HEK293 (cell line): ENCODE measurements around the gene CDK2.

Experiments used
- CTCF ChIA-PET: fragments of 350-600 bp; formaldehyde crosslinking; extraction: SDS; loops from one replicate; lab custom pipeline; 2021; ENCODE audit warnings: antibody characterized with exemption; lab: Yijun Ruan, JAX
- POLR2A ChIA-PET: fragments of 300-600 bp; formaldehyde crosslinking; extraction: SDS; loops from one replicate; lab custom pipeline; 2020; ENCODE audit warnings: antibody characterized with exemption, inconsistent platforms; lab: Yijun Ruan, JAX
- H3K27ac ChIP-seq: fragments of 200-500 bp; sonication (Bioruptor generic); 2 replicates; pipeline ENCODE4 v1.5.1; 2014; ENCODE audit warnings: low read depth, low read length, control low read depth, inconsistent platforms; ENCODE audit errors: extremely low read depth
- H3K36me3 ChIP-seq, 2 experiments: fragments of 200-500 bp in 1 of 2; sonication (Bioruptor generic) in 1 of 2; 1 replicate in 1 of 2; 2 replicates in 1 of 2; pipeline ENCODE4 v1.5.1; 2014 to 2017; ENCODE audit warnings: inconsistent platforms in 2 of 2, low read length in 2 of 2; ENCODE audit not compliant: control insufficient read depth in 2 of 2, insufficient read depth in 1 of 2
- H3K4me1 ChIP-seq: fragments of 200-500 bp; sonication (Bioruptor generic); 2 replicates; pipeline ENCODE4 v1.5.1; 2014; ENCODE audit warnings: mild to moderate bottlenecking, low read length, inconsistent platforms; ENCODE audit not compliant: control insufficient read depth, insufficient read depth
- H3K4me3 ChIP-seq: 2 replicates; pipeline ENCODE4 v1.5.1; 2011; ENCODE audit warnings: low read depth, mild to moderate bottlenecking, control low read depth, low read length, moderate library complexity
- H3K9me3 ChIP-seq: fragments of 200-500 bp; sonication (Bioruptor generic); 2 replicates; pipeline ENCODE4 v1.5.1; 2014; ENCODE audit warnings: low read depth, low read length, inconsistent platforms; ENCODE audit not compliant: control insufficient read depth, insufficient read depth
- BCL11A ChIP-seq: fragments of 450-650 bp; formaldehyde crosslinking; IDR thresholded peaks from 2 replicates; pipeline ENCODE4 v1.5.1; 2016; ENCODE audit warnings: low read depth, missing biosample characterization, missing genetic modification characterization
- ELK4 ChIP-seq: IDR thresholded peaks from 2 replicates; pipeline ENCODE4 v1.6.1; 2011; ENCODE audit warnings: mild to moderate bottlenecking, low read depth, low read length, borderline replicate concordance
- GLI2 ChIP-seq: fragments of 450-650 bp; formaldehyde crosslinking; IDR thresholded peaks from 2 replicates; pipeline ENCODE4; 2017; ENCODE audit warnings: missing biosample characterization, missing genetic modification characterization, low read depth, borderline replicate concordance
- GLIS1 ChIP-seq: fragments of 450-650 bp; formaldehyde crosslinking; IDR thresholded peaks from 2 replicates; pipeline ENCODE4 v1.5.1; 2016; ENCODE audit warnings: missing biosample characterization, missing genetic modification characterization
- IKZF3 ChIP-seq: fragments of 450-650 bp; IDR thresholded peaks from 2 replicates; pipeline ENCODE4 v1.5.0; 2018; ENCODE audit warnings: missing biosample characterization, mild to moderate bottlenecking, missing genetic modification characterization, moderate library complexity
- RBAK ChIP-seq: fragments of 450-650 bp; formaldehyde crosslinking; IDR thresholded peaks from 2 replicates; pipeline ENCODE4 v1.5.1; 2016; ENCODE audit warnings: missing biosample characterization, missing genetic modification characterization
- ZBTB26 ChIP-seq: fragments of 450-650 bp; formaldehyde crosslinking; optimal IDR thresholded peaks from 2 replicates; pipeline ENCODE3; 2016; ENCODE audit warnings: missing biosample characterization, mild to moderate bottlenecking, missing genetic modification characterization
- ZFP69B ChIP-seq: fragments of 450-650 bp; formaldehyde crosslinking; IDR thresholded peaks from 2 replicates; pipeline ENCODE4 v1.5.1; 2016; ENCODE audit warnings: missing biosample characterization, missing genetic modification characterization
- ZNF138 ChIP-seq: fragments of 450-650 bp; formaldehyde crosslinking; IDR thresholded peaks from 2 replicates; pipeline ENCODE4 v1.5.1; 2016; ENCODE audit warnings: missing biosample characterization, missing genetic modification characterization, borderline replicate concordance
- ZNF19 ChIP-seq: fragments of 450-650 bp; formaldehyde crosslinking; IDR thresholded peaks from 2 replicates; pipeline ENCODE4; 2016; ENCODE audit warnings: missing biosample characterization, missing genetic modification characterization, low read depth
- ZNF433 ChIP-seq: fragments of 450-650 bp; formaldehyde crosslinking; IDR thresholded peaks from 2 replicates; pipeline ENCODE4 v1.5.1; 2016; ENCODE audit warnings: missing biosample characterization, missing genetic modification characterization, low read depth
- ZNF610 ChIP-seq: fragments of 450-650 bp; formaldehyde crosslinking; IDR thresholded peaks from 2 replicates; pipeline ENCODE4 v1.5.1; 2016; ENCODE audit warnings: missing biosample characterization, missing genetic modification characterization, borderline replicate concordance
- ZNF621 ChIP-seq: fragments of 450-650 bp; formaldehyde crosslinking; IDR thresholded peaks from 2 replicates; pipeline ENCODE4 v1.5.1; 2017; ENCODE audit warnings: missing biosample characterization, missing genetic modification characterization
- ZNF654 ChIP-seq: fragments of 450-650 bp; formaldehyde crosslinking; IDR thresholded peaks from 2 replicates; pipeline ENCODE4 v1.5.1; 2016; ENCODE audit warnings: low read depth, missing biosample characterization, missing genetic modification characterization
- TF ChIP-seq, protein P1 (sequence below): fragments of 450-650 bp; formaldehyde crosslinking; IDR thresholded peaks from 2 replicates; pipeline ENCODE4 v1.5.1; 2016; ENCODE audit warnings: missing biosample characterization, missing genetic modification characterization

The CDK2 gene

GRCh38 chr12:56018356-56018755 lies 51.7 kb downstream of the CDK2 start (continued):
- TF ChIP-seq IKZF3: no peak
- TF ChIP-seq, all 188 proteins: peak for 0

- no peak within 1 kb of the TSS for H3K4me3 ChIP-seq
- peaks cover 0 to 11% of the 10 kb centered on the region in 2 experiments; a peak in 1 of 3 replicates for H3K36me3 ChIP-seq
- CTCF ChIA-PET: interaction anchor here (0.9 to 1.8 kb wide), 2 partner anchors 9 to 80 kb away, joined by 3 to 4 read pairs; no protein-coding TSS in a partner anchor
- POLR2A ChIA-PET: no interaction called here
- no peaks in the 10 kb centered on the region for H3K9me3 ChIP-seq
- TF ChIP-seq GLIS1 (tag by site-specific recombination) (no peak), BCL11A (tag by site-specific recombination) (no peak), ZNF19 (tag by site-specific recombination) (no peak), GLI2 (tag by site-specific recombination) (no peak), ELK4 (no peak)
- H3K4me1 ChIP-seq: no peaks in the 10 kb centered on the region
- H3K27ac ChIP-seq: no peak within 1 kb of the TSS
Observed at GRCh38 chr12:56020423-56021184, 54.0 kb downstream of the CDK2 start, which contains the start of gene IKZF4. IKZF4 (plus strand) TSS chr12:56021043; CDS start chr12:56021494, 451 bp downstream.

DNA sequence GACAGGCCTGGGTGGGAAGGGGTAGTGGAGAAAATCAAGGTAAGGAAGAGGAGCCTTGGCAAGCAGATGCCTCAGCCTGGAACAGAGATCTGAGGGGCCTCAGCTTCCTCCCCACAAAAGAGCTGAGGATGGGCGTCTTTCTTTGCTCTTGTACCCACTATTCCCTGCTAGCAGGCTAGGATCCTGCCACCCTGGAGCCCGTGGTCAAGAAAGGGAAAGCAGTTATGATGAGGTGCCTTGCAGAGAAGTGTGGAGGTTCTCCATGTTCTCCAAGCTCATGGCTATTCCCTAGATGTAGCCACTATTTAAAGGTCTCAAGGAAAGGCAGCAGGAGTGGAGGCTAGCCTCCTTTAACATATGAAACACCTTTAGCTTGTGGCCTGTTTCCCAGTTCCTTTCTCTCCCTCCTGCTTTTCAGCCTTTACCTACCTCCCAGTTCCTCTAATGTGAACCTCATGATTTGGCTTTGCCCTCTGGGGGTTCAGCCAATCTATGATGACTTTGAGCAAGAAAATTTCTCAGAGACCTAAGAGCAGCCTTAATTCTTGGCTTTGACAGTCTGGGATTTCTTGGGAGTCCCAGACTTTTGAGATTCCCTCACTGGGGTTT lies 55.4 kb downstream of the CDK2 start:
- ChIA-PET POLR2A (no interaction called here), CTCF (no interaction called here)
- Histone ChIP-seq H3K9me3 (no peaks in the 10 kb centered on the region), H3K36me3 (peaks cover 0 to 14% of the 10 kb centered on the region in 2 experiments; a peak in 1 of 3 replicates), H3K27ac (no peak overlapping the region), H3K4me3 (no peak overlapping the region), H3K4me1 (no peaks in the 10 kb centered on the region)
- TF ChIP-seq ZBTB26 (tag by site-specific recombination): no peak
- no peak for TF ChIP-seq ZNF621 (tag by site-specific recombination)
- TF ChIP-seq RBAK (tag by site-specific recombination): no peak
- no peak for TF ChIP-seq ZNF654 (tag by site-specific recombination)
- TF ChIP-seq ZNF610 (tag by site-specific recombination): no peak
- TF ChIP-seq, protein P1, sequence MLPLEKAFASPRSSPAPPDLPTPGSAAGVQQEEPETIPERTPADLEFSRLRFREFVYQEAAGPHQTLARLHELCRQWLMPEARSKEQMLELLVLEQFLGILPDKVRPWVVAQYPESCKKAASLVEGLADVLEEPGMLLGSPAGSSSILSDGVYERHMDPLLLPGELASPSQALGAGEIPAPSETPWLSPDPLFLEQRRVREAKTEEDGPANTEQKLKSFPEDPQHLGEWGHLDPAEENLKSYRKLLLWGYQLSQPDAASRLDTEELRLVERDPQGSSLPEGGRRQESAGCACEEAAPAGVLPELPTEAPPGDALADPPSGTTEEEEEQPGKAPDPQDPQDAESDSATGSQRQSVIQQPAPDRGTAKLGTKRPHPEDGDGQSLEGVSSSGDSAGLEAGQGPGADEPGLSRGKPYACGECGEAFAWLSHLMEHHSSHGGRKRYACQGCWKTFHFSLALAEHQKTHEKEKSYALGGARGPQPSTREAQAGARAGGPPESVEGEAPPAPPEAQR: no peak
- TF ChIP-seq ZFP69B (tag by site-specific recombination): no peak
- no peak for TF ChIP-seq ZNF433 (tag by site-specific recombination)
- no peak for TF ChIP-seq ZNF138
